Vagina (tissue), 2 donors: ENCODE measurements around the gene CHIT1. TPM values are rescaled to one million over a fixed set of nuclear protein-coding genes. Genes with fewer than 3 reads are reported as not detected.
A peak's percentile ranks its signal among the peaks of the same experiment; 100 is the strongest.

Experiments used
- DNase-seq, 2 donors: peaks; one replicate each; pipeline ENCODE4 v3.0.0-alpha.2; 2017; ENCODE audit errors: extremely low spot score in 2 of 2
- H3K27ac ChIP-seq: fragments of 200-600 bp; sonication (generic); one replicate; pipeline ENCODE4 v1.5.1; 2019
- H3K27me3 ChIP-seq: fragments of 200-600 bp; sonication (generic); one replicate; pipeline ENCODE4 v1.5.1; 2019
- H3K36me3 ChIP-seq, 2 donors: fragments of 200-600 bp; sonication (generic); one replicate each; pipeline ENCODE4 v1.5.1; 2017 to 2019
- H3K4me1 ChIP-seq: fragments of 200-600 bp; sonication (generic); one replicate; pipeline ENCODE4 v1.5.1; 2019
- H3K4me3 ChIP-seq, 2 donors: fragments of 200-600 bp; sonication (generic); 1 replicate in 1 of 2; 2 replicates in 1 of 2; pipeline ENCODE4 v1.5.1; 2016 to 2019
- H3K9me3 ChIP-seq: fragments of 200-600 bp; sonication (generic); one replicate; pipeline ENCODE4 v1.5.1; 2019
- POLR2A ChIP-seq, 2 donors: fragments of 450-650 bp; IDR thresholded peaks; one replicate each; pipeline ENCODE4 v1.6.1; 2017; ENCODE audit warnings: antibody characterized with exemption in 2 of 2, mild to moderate bottlenecking in 2 of 2, moderate library complexity in 2 of 2
- POLR2AphosphoS5 ChIP-seq, 2 donors: sonication (generic); formaldehyde crosslinking; IDR thresholded peaks; one replicate each; pipeline ENCODE4 v1.9.0; 2017; ENCODE audit warnings: antibody characterized with exemption in 2 of 2, mild to moderate bottlenecking in 2 of 2, low read depth in 1 of 2; ENCODE audit not compliant: insufficient read depth in 1 of 2
- intact Hi-C: fragments of 100-400 bp; cut with DNase I; formaldehyde crosslinking; loops from one replicate; pipeline ENCODE4 v1.15.1; 2023
- total RNA-seq: library from RNA; depleted of rRNA; stranded (reverse); fragments of >200 nt; gene quantifications from one replicate; pipeline ENCODE4 v1.2.3, GENCODE V29; 2016
- TF ChIP-seq, protein P1 (sequence below), 3 experiments: fragments of 450-650 bp in 2 of 3; fragments of 200-600 bp in 1 of 3; sonication (generic) in 1 of 3; IDR thresholded peaks; one replicate each; pipeline ENCODE4 v1.5.1; 2017 to 2019; ENCODE audit warnings: antibody characterized with exemption in 3 of 3, mild to moderate bottlenecking in 2 of 3, moderate library complexity in 2 of 3

The CHIT1 gene
- total RNA-seq, 1 donor from 2014 or later: not detected

GRCh38 chr1:203276408-203276807 lies 46.9 kb upstream of the CHIT1 start:
- H3K27me3 ChIP-seq: no peaks in the 10 kb centered on the region
- no peaks in the 10 kb centered on the region for H3K9me3 ChIP-seq
- H3K36me3 ChIP-seq: no peaks in the 10 kb centered on the region
- peak overlapping the region; percentile 93 for H3K27ac ChIP-seq
- intact Hi-C loops: loop anchor here (5.0 kb wide), 1 partner anchor 191 kb away; no protein-coding TSS in a partner anchor
- H3K4me3 ChIP-seq: no peak overlapping the region
- H3K4me1 ChIP-seq: peaks cover 78% of the 10 kb centered on the region
- TF ChIP-seq, protein P1, sequence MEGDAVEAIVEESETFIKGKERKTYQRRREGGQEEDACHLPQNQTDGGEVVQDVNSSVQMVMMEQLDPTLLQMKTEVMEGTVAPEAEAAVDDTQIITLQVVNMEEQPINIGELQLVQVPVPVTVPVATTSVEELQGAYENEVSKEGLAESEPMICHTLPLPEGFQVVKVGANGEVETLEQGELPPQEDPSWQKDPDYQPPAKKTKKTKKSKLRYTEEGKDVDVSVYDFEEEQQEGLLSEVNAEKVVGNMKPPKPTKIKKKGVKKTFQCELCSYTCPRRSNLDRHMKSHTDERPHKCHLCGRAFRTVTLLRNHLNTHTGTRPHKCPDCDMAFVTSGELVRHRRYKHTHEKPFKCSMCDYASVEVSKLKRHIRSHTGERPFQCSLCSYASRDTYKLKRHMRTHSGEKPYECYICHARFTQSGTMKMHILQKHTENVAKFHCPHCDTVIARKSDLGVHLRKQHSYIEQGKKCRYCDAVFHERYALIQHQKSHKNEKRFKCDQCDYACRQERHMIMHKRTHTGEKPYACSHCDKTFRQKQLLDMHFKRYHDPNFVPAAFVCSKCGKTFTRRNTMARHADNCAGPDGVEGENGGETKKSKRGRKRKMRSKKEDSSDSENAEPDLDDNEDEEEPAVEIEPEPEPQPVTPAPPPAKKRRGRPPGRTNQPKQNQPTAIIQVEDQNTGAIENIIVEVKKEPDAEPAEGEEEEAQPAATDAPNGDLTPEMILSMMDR (IDR thresholded peaks at IDR 0.05): no peak
- no peak for TF ChIP-seq POLR2A (IDR thresholded peaks at IDR 0.05)
- DNase-seq: peak in 1 of 2 donors; percentile 67

GRCh38 chr1:203275656-203276272 lies 46.3 kb upstream of the CHIT1 start:
- no peaks in the 10 kb centered on the region for H3K27me3 ChIP-seq
- H3K27ac ChIP-seq: peak overlapping the region; percentile 81
- DNase-seq: peak; percentile 70 to 86
- no peaks in the 10 kb centered on the region for H3K9me3 ChIP-seq
- no peak for TF ChIP-seq POLR2A (IDR thresholded peaks at IDR 0.05)
- no peak for TF ChIP-seq POLR2AphosphoS5 (IDR thresholded peaks at IDR 0.05; ENCODE audit: insufficient read depth in 1 of 2, low read depth in 1 of 2)
- TF ChIP-seq, protein P1 (IDR thresholded peaks at IDR 0.05): no peak
- no peak overlapping the region for H3K4me3 ChIP-seq
- H3K36me3 ChIP-seq: no peaks in the 10 kb centered on the region
- intact Hi-C loops: loop anchor here (5.0 kb wide), 1 partner anchor 192 kb away; no protein-coding TSS in a partner anchor
- H3K4me1 ChIP-seq: peaks cover 72% of the 10 kb centered on the region

GRCh38 chr1:203274603-203275381 lies 45.3 kb upstream of the CHIT1 start:
- no peaks in the 10 kb centered on the region for H3K27me3 ChIP-seq
- no peaks in the 10 kb centered on the region for H3K9me3 ChIP-seq
- TF ChIP-seq POLR2AphosphoS5 (IDR thresholded peaks at IDR 0.05; ENCODE audit: insufficient read depth in 1 of 2, low read depth in 1 of 2): peak in 1 of 2 donors; percentile 81
- TF ChIP-seq, protein P1 (IDR thresholded peaks at IDR 0.05): no peak
- no peak for TF ChIP-seq POLR2A (IDR thresholded peaks at IDR 0.05)
- peaks cover 69% of the 10 kb centered on the region for H3K4me1 ChIP-seq
- peak; percentile 94 to 97 for DNase-seq
- intact Hi-C loops: loop anchor here (5.0 kb wide), 3 partner anchors 33 to 193 kb away; partner anchors contain the start of gene BTG2
- H3K27ac ChIP-seq: peak overlapping the region; percentile 81
- no peak overlapping the region for H3K4me3 ChIP-seq
- no peaks in the 10 kb centered on the region for H3K36me3 ChIP-seq

DNA sequence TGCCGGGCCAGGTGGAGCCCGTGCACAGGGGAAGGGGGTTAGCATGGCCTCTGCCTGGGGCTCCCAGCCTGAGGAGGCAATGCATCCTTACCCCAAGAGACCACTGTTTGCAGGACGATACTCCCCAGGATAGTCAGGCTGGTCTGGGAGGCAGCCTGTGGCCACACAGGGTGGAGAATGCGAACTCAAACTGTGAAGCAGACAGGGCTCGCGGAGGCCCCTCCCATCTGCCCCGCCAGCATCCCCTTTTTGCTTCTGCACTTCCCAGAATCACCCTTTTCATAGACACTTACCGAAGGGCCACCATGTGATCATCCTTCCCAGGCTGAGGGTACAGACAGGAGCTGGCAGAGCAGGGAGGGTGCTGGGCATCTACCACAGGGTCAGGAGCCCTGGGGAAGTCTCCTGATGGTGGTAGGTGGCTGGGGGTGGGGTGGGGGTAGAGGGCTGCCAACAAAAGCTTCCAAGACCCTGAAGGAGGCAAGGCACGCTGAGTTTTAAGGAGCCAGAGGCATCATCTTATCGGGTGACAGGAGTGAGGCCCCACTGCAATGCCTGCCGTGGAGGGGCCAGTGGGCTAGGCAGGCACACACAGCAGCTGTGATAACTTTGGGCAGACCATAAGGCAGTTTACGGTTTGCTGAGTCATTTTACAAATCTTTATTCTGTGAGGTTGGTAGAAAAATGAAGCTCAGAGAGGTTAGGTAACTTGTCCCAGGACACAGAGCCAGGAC lies 44.6 kb upstream of the CHIT1 start:
- H3K36me3 ChIP-seq: no peaks in the 10 kb centered on the region
- TF ChIP-seq POLR2AphosphoS5 (IDR thresholded peaks at IDR 0.05; ENCODE audit: insufficient read depth in 1 of 2, low read depth in 1 of 2) (no peak), POLR2A (IDR thresholded peaks at IDR 0.05) (peak in 1 of 2 donors; percentile 4)
- H3K4me1 ChIP-seq: peaks cover 62% of the 10 kb centered on the region
- DNase-seq: peak; percentile 89 to 95
- H3K4me3 ChIP-seq: peak overlapping the region in 1 of 2 donors; percentile 23
- intact Hi-C loops: loop anchor here (5.0 kb wide), 2 partner anchors 33 to 53 kb away; partner anchors contain the start of gene BTG2
- H3K27ac ChIP-seq: peak overlapping the region; percentile 81
- no peaks in the 10 kb centered on the region for H3K9me3 ChIP-seq
- no peaks in the 10 kb centered on the region for H3K27me3 ChIP-seq

GRCh38 chr1:203273206-203273868 lies 43.9 kb upstream of the CHIT1 start:
- Histone ChIP-seq H3K9me3 (no peaks in the 10 kb centered on the region), H3K27me3 (no peaks in the 10 kb centered on the region), H3K36me3 (no peaks in the 10 kb centered on the region), H3K4me3 (peak overlapping the region; percentile 18 to 23), H3K27ac (peak overlapping the region; percentile 81), H3K4me1 (peaks cover 55% of the 10 kb centered on the region)
- TF ChIP-seq POLR2A (IDR thresholded peaks at IDR 0.05) (no peak), POLR2AphosphoS5 (IDR thresholded peaks at IDR 0.05; ENCODE audit: insufficient read depth in 1 of 2, low read depth in 1 of 2) (peak; percentile 74 to 90)
- TF ChIP-seq, protein P1 (IDR thresholded peaks at IDR 0.05): peak; percentile 88 to 99 (median 99)
- intact Hi-C loops: loop anchor here (5.0 kb wide), 2 partner anchors 34 to 54 kb away; partner anchors contain the start of gene BTG2
- DNase-seq: peak; percentile 95 to 97
